Left lobe of liver (tissue), 1 donor: ENCODE measurements around the gene SLC6A2. TPM values are rescaled to one million over a fixed set of nuclear protein-coding genes. Genes with fewer than 3 reads are reported as not detected.

Source experiments
- total RNA-seq: library from RNA; stranded (reverse); gene quantifications from one replicate; pipeline ENCODE4 v1.2.1, GENCODE V29; 2021
- donor health status: DM: no; HTN: yes; CAD: no.

SLC6A2 gene
- total RNA-seq, 1 donor from 2014 or later: not detected

Other genes with a start within 250 kb of the SLC6A2 start
- gene MMP2, start 176.8 kb upstream of the SLC6A2 start, total RNA-seq: 5.4 TPM
- 1.6 TPM for gene LPCAT2, start 146.9 kb upstream of the SLC6A2 start, total RNA-seq
- not detected for gene CAPNS2, start 89.3 kb upstream of the SLC6A2 start, total RNA-seq
- gene CES1, start 177.1 kb downstream of the SLC6A2 start, total RNA-seq: 2,727 TPM
- gene CES5A, start 219.4 kb downstream of the SLC6A2 start, total RNA-seq: 4.4 TPM